GM12891 (cell line): Measurements from ENCODE around the gene ATP2B2. TPM values are rescaled to one million over a fixed set of nuclear protein-coding genes. Genes with fewer than 3 reads are reported as not detected.

Experiments
- DNase-seq: peaks from one replicate; pipeline ENCODE4 v3.0.0; 2011; ENCODE audit warnings: low spot score; ENCODE audit not compliant: insufficient read length
- FAIRE-seq: peaks from 2 replicates; lab custom pipeline; 2011; peaks lifted over from hg19 to GRCh38; lab: Jason Lieb, UNC
- PAX5 ChIP-seq: IDR thresholded peaks from 2 replicates; pipeline ENCODE4 v1.6.1; 2011; ENCODE audit warnings: low read length, moderate library complexity, mild to moderate bottlenecking; ENCODE audit not compliant: insufficient read depth, severe bottlenecking
- POLR2A ChIP-seq: IDR thresholded peaks from 2 replicates; pipeline ENCODE4 v1.6.1; 2011; ENCODE audit warnings: low read depth, low read length, control low read depth
- POLR2AphosphoS5 ChIP-seq: IDR thresholded peaks from 2 replicates; pipeline ENCODE4 v1.6.1; 2011; ENCODE audit warnings: low read depth, low read length, control low read depth
- POU2F2 ChIP-seq: IDR thresholded peaks from 2 replicates; pipeline ENCODE4 v1.6.1; 2011; ENCODE audit warnings: low read depth, mild to moderate bottlenecking, control low read depth, low read length, moderate library complexity
- SPI1 ChIP-seq: IDR thresholded peaks from 2 replicates; pipeline ENCODE4 v1.6.1; 2011; ENCODE audit warnings: low read depth, low read length, control low read depth
- TAF1 ChIP-seq: IDR thresholded peaks from 2 replicates; pipeline ENCODE4 v1.6.1; 2011; ENCODE audit warnings: low read depth, low read length, control low read depth
- polyA plus RNA-seq: library from polyadenylated mRNA; unstranded; fragments of >200 nt; gene quantifications from one replicate; pipeline ENCODE4 v1.2.1, GENCODE V29; 2012; ENCODE audit warnings: low read depth, missing spikeins, inconsistent platforms; ENCODE audit not compliant: missing spikeins

Gene ATP2B2
- 0.01 TPM for polyA plus RNA-seq

DNA sequence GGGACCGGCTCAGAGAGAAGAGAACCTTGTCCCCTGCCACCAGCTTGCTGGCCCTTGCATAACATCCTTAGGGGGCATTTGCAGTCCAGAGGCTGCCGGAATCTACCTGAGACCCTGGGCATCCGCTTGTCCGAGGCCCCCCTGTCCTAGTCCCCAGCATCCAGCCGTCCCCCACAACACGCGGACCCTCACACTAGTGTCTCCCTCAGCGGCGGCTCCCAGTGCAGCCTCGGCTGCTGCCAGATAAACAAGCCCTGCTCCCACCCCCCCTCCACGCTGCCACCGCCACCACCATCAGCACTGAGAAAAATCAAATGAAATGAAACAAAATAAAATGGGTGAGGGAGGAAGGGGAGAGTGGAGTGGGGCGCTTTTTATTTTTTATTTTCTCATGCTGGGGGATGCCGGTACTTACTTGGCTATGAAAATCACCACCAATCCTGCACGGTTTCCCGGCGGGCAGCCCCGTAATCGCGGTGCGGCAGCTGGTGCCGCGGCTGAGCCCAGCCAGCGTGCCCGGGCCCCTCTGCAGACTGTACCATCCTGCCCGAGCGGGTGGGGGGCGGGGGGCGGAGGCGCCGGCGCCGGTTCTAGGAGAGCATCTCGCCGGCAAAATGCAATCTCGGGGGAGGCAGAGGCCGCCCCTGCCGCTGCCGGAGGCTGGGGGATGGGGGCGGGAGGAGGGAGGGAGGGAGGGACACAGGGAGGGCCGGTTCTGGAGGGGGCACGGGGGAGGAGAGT is at the start of gene ATP2B2:
Gene ATP2B2 (minus strand): TSS at position 537 of the 741 bp plus-strand sequence. CDS start 56,043 bp downstream, outside the sequence.
- TF ChIP-seq SPI1, result no peak
- TF ChIP-seq TAF1, result no peak
- no peak for TF ChIP-seq POLR2AphosphoS5
- no peak for TF ChIP-seq PAX5
- no peak for TF ChIP-seq POU2F2
- TF ChIP-seq POLR2A, result no peak
- no peak for FAIRE-seq
- no peak for DNase-seq

GRCh38 chr3:10554746-10555145 is 49.4 kb upstream of the ATP2B2 start:
- TF ChIP-seq TAF1 (no peak), POLR2AphosphoS5 (no peak), POU2F2 (no peak)
- no peak for FAIRE-seq
- no peak for DNase-seq

DNA sequence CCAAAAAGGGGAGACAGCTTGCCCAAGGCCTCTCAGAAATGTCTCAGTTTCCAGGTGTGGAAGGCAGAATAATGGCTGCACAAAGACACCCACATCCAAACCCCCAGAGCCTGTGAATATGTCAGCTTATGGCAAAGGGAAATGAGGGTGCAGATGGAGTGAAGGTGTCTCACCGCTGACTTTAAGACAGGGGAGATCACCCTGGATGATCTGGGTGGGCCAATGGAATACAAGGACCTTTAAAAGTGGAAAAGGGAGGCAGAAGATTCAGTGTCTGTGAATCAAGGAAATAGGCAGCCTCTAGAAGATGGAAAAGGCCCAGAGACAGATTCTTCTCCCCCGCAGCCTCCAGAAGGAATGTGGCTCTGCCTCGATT is 48.8 kb upstream of the ATP2B2 start:
- no peak for FAIRE-seq
- DNase-seq, result no peak
- no peak for TF ChIP-seq PAX5
- no peak for TF ChIP-seq POLR2AphosphoS5
- no peak for TF ChIP-seq TAF1
- no peak for TF ChIP-seq POU2F2
- no peak for TF ChIP-seq POLR2A
- no peak for TF ChIP-seq SPI1

DNA sequence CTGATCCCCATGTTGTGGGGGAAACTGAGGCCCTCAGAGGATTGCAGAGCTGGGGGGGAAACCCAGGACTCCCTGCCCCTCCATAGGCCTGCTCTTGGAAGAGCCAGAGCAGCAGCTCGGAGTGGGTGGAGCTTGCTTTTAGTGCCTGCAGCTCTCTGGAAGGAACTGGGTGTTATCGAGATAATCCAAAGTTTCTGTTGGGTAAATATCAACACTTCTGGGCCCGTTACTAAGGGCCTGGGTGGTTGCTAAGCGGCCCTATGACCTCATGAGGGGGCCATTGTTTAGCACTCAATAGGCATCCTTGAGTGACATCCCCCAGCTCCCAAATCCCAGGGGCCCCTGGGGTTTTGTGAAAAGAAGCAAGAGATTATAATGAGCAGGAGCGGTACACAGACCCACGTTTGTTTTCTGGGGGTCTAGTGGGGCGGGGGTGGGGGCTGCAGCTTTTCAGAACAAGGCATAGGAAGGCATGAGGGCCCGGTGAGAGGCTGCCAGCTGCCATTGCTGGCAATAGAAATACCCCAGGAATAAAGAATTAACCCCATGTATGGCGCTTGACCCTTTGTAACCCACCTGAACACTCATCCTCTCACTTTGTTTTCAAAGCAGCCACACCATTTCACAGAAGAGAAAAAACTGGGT is 48.3 kb upstream of the ATP2B2 start:
- no peak for DNase-seq
- FAIRE-seq, result no peak
- TF ChIP-seq TAF1 (no peak), PAX5 (no peak), POLR2A (no peak), SPI1 (no peak), POLR2AphosphoS5 (no peak)

- TF ChIP-seq POLR2AphosphoS5 (no peak), POLR2A (no peak), SPI1 (no peak), PAX5 (no peak), POU2F2 (no peak), TAF1 (no peak)
- FAIRE-seq (no peak), DNase-seq (no peak)
These were observed 47.2 kb upstream of the ATP2B2 start for GRCh38 chr3:10552631-10552943.

DNA sequence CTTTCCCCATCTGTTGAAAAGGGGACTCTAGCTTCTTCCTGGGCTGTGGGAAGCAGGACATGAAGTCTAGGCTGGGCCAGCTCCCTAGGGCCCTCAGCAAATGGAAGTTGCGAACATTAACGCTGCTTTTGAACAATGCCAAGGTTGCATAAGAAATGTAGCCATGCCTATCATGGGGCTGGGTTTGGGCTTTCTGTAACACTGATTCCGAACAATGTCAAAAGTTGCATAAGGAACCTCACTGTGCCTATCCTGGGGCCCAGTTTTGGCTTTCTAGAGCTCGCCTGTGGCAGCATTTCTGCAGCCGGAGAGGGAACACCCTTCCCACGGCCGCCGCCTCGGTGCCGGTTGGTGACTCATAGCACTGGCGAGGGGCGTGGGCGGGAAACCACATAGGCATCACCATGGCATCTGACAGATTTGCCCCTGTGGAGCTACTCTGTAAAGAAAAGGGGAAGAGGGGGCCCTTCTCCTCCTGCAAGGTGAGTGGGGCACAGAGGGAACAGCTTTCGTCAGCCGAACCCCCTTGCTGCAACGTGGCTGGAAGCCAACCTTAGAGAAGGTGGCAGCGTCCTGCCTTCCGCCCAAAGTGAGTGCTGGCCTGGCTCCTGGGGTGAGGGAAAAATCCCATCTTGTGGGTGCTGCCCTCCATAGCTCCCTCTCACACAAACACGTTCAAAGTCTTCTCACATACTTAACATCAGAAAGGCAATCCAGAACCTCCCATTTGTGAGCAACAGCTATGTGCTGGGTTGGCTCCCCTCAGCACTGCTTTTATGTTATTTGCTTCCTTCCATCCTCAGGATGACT is 46.6 kb upstream of the ATP2B2 start:
- FAIRE-seq (no peak), DNase-seq (no peak)
- TF ChIP-seq TAF1 (no peak), POLR2AphosphoS5 (no peak), POU2F2 (no peak), PAX5 (no peak), POLR2A (no peak), SPI1 (0 out of 2 replicates have a peak, but pooled peaks have one; percentile 7)

DNA sequence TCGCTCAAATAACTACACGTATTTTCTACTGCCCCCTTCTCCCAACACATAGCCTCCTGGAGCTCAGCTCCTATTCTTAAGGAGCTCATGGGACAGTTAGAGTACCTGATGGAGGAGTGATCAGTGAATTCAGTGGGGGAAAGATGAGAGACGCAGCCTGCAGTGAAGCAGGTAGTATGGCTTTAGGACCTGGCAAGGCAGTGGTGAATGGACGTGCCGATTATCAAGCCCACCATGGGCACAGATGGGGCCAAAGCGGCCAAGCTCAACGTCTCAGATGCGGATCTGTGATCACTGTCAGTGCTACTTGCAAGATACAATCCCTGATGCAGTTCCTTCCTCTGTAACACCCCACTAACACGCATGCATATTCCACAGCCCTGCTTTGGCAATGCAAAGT is 45.8 kb upstream of the ATP2B2 start:
- no peak for FAIRE-seq
- DNase-seq, result no peak
- no peak for TF ChIP-seq SPI1
- TF ChIP-seq POLR2A, result no peak
- TF ChIP-seq POU2F2, result no peak
- no peak for TF ChIP-seq POLR2AphosphoS5
- no peak for TF ChIP-seq PAX5
- no peak for TF ChIP-seq TAF1

DNA sequence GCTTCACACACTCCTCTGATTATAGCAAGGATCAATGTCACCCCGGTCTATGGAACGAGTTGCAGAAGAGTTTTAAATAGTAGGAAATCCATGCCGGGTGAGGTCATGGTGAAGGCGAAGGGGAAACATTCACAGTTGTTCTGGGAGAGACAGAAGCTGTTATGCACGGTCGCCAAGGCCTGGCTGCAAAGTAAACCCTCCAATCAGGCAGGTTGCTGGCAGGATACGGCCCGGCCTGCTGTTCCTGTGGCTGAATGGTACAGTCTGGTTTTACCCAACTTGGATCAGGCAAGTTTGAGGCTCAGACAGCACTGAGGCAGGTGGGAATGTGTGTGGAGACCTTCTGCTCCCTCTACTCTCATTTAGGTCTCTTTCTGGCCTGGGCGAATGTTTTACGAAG is 45.3 kb upstream of the ATP2B2 start:
- DNase-seq, result no peak

DNA sequence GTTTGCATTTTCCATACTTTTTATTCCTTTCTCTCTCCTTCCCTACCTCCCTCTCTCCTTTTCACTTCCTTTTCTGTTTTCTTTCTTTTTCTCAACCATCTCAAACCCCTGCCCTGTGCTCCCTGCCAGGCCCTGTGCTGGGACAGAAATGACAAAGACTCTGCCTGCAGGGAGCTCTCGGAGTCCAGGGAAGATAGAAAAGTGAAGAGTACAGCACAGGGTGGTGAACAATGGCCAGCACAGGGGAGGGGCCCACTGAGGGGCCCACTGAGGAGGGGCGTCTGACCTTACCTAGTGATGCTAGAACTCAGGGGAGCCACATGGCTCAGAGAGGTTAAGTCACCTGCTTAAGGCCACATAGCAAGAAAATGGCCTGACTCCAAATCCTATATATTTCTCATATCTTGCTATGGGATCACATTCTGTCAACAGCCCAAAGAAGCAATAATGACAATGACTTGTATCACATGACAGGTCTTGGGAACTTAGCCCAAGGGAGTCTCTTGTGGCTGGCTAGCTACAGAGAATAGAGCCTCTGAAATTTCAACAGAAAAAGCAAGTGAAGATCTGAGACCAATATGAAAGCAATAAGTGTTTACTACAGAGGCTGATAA is 44.3 kb upstream of the ATP2B2 start:
- DNase-seq (no peak), FAIRE-seq (no peak)
- TF ChIP-seq POLR2AphosphoS5 (no peak), POLR2A (no peak), POU2F2 (no peak), PAX5 (no peak), TAF1 (no peak), SPI1 (no peak)

More for the DNA sequence above, 45.3 kb upstream of the ATP2B2 start:
- no peak for FAIRE-seq
- TF ChIP-seq TAF1 (no peak), SPI1 (no peak), POLR2A (no peak), PAX5 (no peak), POLR2AphosphoS5 (no peak), POU2F2 (no peak)
